Bronchial epithelial cell (primary cell): ENCODE measurements around the gene BABAM2. TPM values are rescaled to one million over a fixed set of nuclear protein-coding genes. Genes with fewer than 3 reads are reported as not detected.

Experiments used
- DNase-seq: peaks from one replicate; pipeline ENCODE4 v3.0.0-alpha.2; 2010; ENCODE audit warnings: low read depth
- FAIRE-seq: peaks from 2 replicates; lab custom pipeline; 2011; peaks lifted over from hg19 to GRCh38; lab: Jason Lieb, UNC
- H3K27me3 ChIP-seq: 2 replicates; pipeline ENCODE4 v1.5.1; 2011; ENCODE audit warnings: low read length; ENCODE audit not compliant: control insufficient read depth, insufficient read depth
- H3K36me3 ChIP-seq: 2 replicates; pipeline ENCODE4 v1.5.1; 2011; ENCODE audit warnings: low read length; ENCODE audit not compliant: control insufficient read depth, insufficient read depth
- H3K4me3 ChIP-seq: 2 replicates; pipeline ENCODE4 v1.5.1; 2011; ENCODE audit warnings: mild to moderate bottlenecking, low read depth, low read length, control low read depth
- CTCF ChIP-seq: IDR thresholded peaks from 2 replicates; pipeline ENCODE4 v1.5.1; 2011; ENCODE audit warnings: mild to moderate bottlenecking, moderate library complexity, low read length, control low read depth, inconsistent platforms; ENCODE audit not compliant: insufficient read depth, severe bottlenecking
- total RNA-seq: library from RNA; depleted of rRNA; stranded (reverse); fragments of >200 nt; gene quantifications from 2 replicates; pipeline ENCODE4 v1.2.1, GENCODE V29; 2014

BABAM2 gene
- total RNA-seq, 1 donor from 2014 or later: 8.4 TPM

DNA sequence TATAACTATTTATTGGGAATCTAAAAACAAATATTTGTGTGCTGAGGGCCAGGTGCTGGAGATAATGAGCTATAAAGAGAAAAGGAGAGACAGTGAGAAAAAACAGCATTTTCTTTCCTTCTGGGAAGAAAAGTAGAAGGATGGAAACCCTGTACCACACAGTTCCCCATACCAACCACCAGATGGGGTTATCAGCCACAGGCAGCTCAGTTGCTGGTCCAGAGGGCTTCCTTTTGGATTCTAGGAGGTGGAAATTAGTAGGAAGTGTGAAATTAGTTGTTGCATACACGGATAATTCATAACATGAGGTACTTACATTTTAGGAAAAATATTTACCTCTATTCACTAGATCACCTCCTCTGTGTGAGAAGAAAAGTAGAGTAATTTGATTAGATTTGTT, 265.1 kb downstream of the BABAM2 start:
- FAIRE-seq: no peak

DNA sequence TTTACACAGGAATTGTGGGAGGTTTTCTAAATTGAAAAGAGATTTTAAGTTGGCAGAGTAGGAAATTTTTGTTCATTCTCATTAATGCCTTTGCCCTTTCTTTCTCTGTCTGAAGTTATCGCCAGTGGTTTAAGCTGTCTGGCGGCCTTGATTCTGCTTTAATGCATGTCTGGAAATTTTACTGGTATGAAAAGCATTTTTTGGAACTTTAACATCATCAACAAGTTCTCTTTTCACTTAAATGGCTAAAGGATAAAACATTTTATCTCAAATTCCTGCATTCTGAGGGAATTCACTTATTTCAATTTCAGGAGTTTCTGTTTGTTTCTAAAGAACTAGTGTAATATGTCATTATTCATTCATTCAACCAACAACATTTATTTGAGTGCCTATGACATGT, 268.3 kb downstream of the BABAM2 start:
- H3K4me3 ChIP-seq: no peak overlapping the region
- no peak for TF ChIP-seq CTCF
- H3K36me3 ChIP-seq: no peaks in the 10 kb centered on the region
- DNase-seq: no peak
- no peaks in the 10 kb centered on the region for H3K27me3 ChIP-seq
- no peak for FAIRE-seq

More for the DNA sequence above, 265.1 kb downstream of the BABAM2 start:
- no peak for DNase-seq
- peak; percentile 57 for TF ChIP-seq CTCF
- Histone ChIP-seq H3K27me3 (no peaks in the 10 kb centered on the region), H3K36me3 (no peaks in the 10 kb centered on the region), H3K4me3 (no peak overlapping the region)

- DNase-seq (peak; percentile 63), FAIRE-seq (no peak)
- H3K27me3 ChIP-seq: no peaks in the 10 kb centered on the region
- H3K4me3 ChIP-seq: no peak overlapping the region
- H3K36me3 ChIP-seq: no peaks in the 10 kb centered on the region
- TF ChIP-seq CTCF: no peak
Measured at GRCh38 chr2:28160986-28161425, 270.5 kb downstream of the BABAM2 start.

DNA sequence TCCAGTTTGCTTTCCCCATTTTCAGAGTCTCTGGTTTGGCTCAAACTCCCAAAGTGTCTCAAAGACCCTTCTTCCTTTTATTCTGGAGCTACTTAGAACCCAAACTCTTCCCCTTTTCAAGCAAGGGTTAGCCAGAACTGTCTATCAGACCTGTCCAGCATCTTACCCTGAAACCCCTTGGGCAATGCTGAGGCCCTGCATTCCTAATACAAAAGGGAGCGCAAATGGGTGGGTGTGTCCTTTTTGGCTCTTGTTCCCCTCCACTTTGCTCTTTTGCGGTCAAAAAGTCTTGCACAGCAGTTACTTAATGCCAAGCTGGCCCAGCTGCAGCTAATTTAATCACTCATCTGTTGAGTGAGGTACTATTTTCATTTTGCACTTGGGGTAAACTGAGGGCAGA, 270.9 kb downstream of the BABAM2 start:
- H3K36me3 ChIP-seq: no peaks in the 10 kb centered on the region
- FAIRE-seq (no peak), DNase-seq (no peak)
- no peaks in the 10 kb centered on the region for H3K27me3 ChIP-seq
- no peak overlapping the region for H3K4me3 ChIP-seq
- TF ChIP-seq CTCF: no peak

GRCh38 chr2:28162564-28162963, 272.0 kb downstream of the BABAM2 start:
- FAIRE-seq (peak; percentile 50), DNase-seq (no peak)
- TF ChIP-seq CTCF: no peak
- H3K36me3 ChIP-seq: no peaks in the 10 kb centered on the region
- no peak overlapping the region for H3K4me3 ChIP-seq
- no peaks in the 10 kb centered on the region for H3K27me3 ChIP-seq

DNA sequence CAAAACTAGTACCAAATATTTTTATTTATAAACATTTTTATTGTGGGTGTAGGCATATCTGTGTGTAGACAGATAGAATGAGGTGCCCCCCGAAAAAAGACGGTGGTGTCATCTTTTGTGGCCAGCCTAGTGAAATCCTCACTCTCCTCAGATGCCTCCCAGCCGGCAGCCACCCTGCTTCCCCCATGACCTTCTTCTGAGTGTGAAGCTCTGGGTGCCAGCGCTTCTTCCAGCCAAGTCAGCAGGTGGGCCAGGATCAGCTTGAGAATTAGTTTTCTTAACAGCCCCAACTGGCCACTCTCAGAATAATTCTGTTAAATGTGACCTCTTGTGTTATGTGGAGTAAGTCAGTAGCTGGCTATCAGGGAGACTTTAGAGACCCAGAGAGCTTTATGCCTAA, 272.5 kb downstream of the BABAM2 start:
- Histone ChIP-seq H3K36me3 (no peaks in the 10 kb centered on the region), H3K4me3 (no peak overlapping the region), H3K27me3 (no peaks in the 10 kb centered on the region)
- DNase-seq: no peak
- FAIRE-seq: no peak
- no peak for TF ChIP-seq CTCF
